HCT116 (cell line): ENCODE measurements around the gene HOXD9.

Experiments
- EZH2 ChIP-seq: fragments of 200-600 bp; sonication (generic); IDR thresholded peaks from 2 replicates; pipeline ENCODE4 v1.6.1; 2017; ENCODE audit warnings: antibody characterized with exemption, mixed run types
- JUND ChIP-seq: IDR thresholded peaks from 2 replicates; pipeline ENCODE4 v1.6.1; 2012
- POLR2A ChIP-seq: IDR thresholded peaks from 2 replicates; pipeline ENCODE4 v1.7.0; 2011; ENCODE audit warnings: borderline replicate concordance; ENCODE audit not compliant: insufficient read depth, insufficient read length; ENCODE audit errors: extremely low read depth
- TCF7L2 ChIP-seq: IDR thresholded peaks from 2 replicates; pipeline ENCODE4 v1.7.0; 2011; ENCODE audit warnings: borderline replicate concordance, inconsistent platforms; ENCODE audit not compliant: insufficient read depth, insufficient read length; ENCODE audit errors: extremely low read depth
- TF ChIP-seq, protein P1 (sequence below), 3 experiments: fragments of 200-600 bp in 1 of 3; sonication (generic) in 1 of 3; IDR thresholded peaks in 2 of 3; conservative IDR thresholded peaks in 1 of 3; 2 replicates each; pipeline ENCODE4 v1.5.1; 2012 to 2017; ENCODE audit warnings: low read depth in 2 of 3, low read length in 2 of 3, antibody characterized with exemption in 1 of 3, borderline replicate concordance in 1 of 3, control low read depth in 1 of 3, mild to moderate bottlenecking in 1 of 3, mixed read lengths in 1 of 3, mixed run types in 1 of 3, moderate library complexity in 1 of 3; ENCODE audit not compliant: insufficient read depth in 1 of 3

GRCh38 chr2:176138526-176138922 lies 16.0 kb downstream of the HOXD9 start:
- no peak for TF ChIP-seq EZH2
- TF ChIP-seq, protein P1, sequence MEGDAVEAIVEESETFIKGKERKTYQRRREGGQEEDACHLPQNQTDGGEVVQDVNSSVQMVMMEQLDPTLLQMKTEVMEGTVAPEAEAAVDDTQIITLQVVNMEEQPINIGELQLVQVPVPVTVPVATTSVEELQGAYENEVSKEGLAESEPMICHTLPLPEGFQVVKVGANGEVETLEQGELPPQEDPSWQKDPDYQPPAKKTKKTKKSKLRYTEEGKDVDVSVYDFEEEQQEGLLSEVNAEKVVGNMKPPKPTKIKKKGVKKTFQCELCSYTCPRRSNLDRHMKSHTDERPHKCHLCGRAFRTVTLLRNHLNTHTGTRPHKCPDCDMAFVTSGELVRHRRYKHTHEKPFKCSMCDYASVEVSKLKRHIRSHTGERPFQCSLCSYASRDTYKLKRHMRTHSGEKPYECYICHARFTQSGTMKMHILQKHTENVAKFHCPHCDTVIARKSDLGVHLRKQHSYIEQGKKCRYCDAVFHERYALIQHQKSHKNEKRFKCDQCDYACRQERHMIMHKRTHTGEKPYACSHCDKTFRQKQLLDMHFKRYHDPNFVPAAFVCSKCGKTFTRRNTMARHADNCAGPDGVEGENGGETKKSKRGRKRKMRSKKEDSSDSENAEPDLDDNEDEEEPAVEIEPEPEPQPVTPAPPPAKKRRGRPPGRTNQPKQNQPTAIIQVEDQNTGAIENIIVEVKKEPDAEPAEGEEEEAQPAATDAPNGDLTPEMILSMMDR (IDR thresholded peaks at IDR 0.05 in 2 of 3, conservative IDR thresholded peaks at IDR 0.05 in 1 of 3; ENCODE audit: borderline replicate concordance in 1 of 3, insufficient read depth in 1 of 3, low read depth in 2 of 3, low read length in 2 of 3): no peak
- TF ChIP-seq POLR2A: no peak
- no peak for TF ChIP-seq JUND
- TF ChIP-seq TCF7L2: no peak
